ENCODE measurements around the gene ITGB6.

- TF ChIP-seq CTCF (IDR thresholded peaks at IDR 0.05) (no peak), POLR2A (IDR thresholded peaks at IDR 0.05; ENCODE audit: low read length) (no peak), NR3C1 (IDR thresholded peaks at IDR 0.05) (no peak)
Observed at GRCh38 chr2:160221391-160222276, 21.6 kb upstream of the ITGB6 start.

Measured in A549 (cell line).